SK-N-SH (cell line): Measurements from ENCODE around the gene SP6. TPM values are rescaled to one million over a fixed set of nuclear protein-coding genes. Genes with fewer than 3 reads are reported as not detected.

ENCODE experiments used
- CTCF ChIA-PET: fragments of 300-600, 350-600 bp; formaldehyde crosslinking; extraction: SDS; loops from one replicate; lab custom pipeline; 2021; lab: Yijun Ruan, JAX
- POLR2A ChIA-PET: fragments of 350-600 bp; sonication (Branson Sonifier 250); formaldehyde crosslinking; extraction: SDS; loops from one replicate; lab custom pipeline; 2020; ENCODE audit warnings: antibody characterized with exemption, inconsistent platforms; lab: Yijun Ruan, JAX
- DNase-seq: peaks from one replicate; pipeline ENCODE4 v3.0.0; 2012
- H2AFZ ChIP-seq: fragments of 200-600 bp; sonication (generic); 2 replicates; pipeline ENCODE4 v1.8.1; 2016; ENCODE audit warnings: antibody characterized with exemption, mild to moderate bottlenecking, low read depth
- H3F3A ChIP-seq: fragments of 200-600 bp; sonication (generic); replicated peaks from 2 replicates; pipeline ENCODE3; 2016; ENCODE audit warnings: antibody characterized with exemption, mild to moderate bottlenecking; ENCODE audit not compliant: insufficient read depth
- H3K27ac ChIP-seq, 2 experiments: fragments of 200-500 bp in 1 of 2; fragments of 200-600 bp in 1 of 2; sonication (Bioruptor generic) in 1 of 2; sonication (generic), shearing (Covaris generic) in 1 of 2; 2 replicates each; pipeline versions ENCODE4 v1.5.1 to v1.6.1; 2014 to 2016; ENCODE audit warnings: low read depth in 2 of 2, inconsistent platforms in 1 of 2, low read length in 1 of 2, mild to moderate bottlenecking in 1 of 2, mixed read lengths in 1 of 2
- H3K27me3 ChIP-seq: fragments of 200-600 bp; sonication (generic), shearing (Covaris generic); 2 replicates; pipeline ENCODE4 v1.6.1; 2016; ENCODE audit warnings: mixed run types; ENCODE audit not compliant: insufficient read depth
- H3K36me3 ChIP-seq, 2 experiments: fragments of 200-500 bp in 1 of 2; fragments of 200-600 bp in 1 of 2; sonication (Bioruptor generic) in 1 of 2; sonication (generic) in 1 of 2; replicated peaks in 1 of 2; 2 replicates each; pipeline versions ENCODE3 to v1.5.1; 2014 to 2016; ENCODE audit warnings: low read length in 1 of 2, mild to moderate bottlenecking in 1 of 2; ENCODE audit not compliant: insufficient read depth in 2 of 2, control insufficient read depth in 1 of 2
- H3K4me1 ChIP-seq, 2 experiments: fragments of 200-500 bp in 1 of 2; fragments of 200-600 bp in 1 of 2; sonication (Bioruptor generic) in 1 of 2; sonication (generic), shearing (Covaris generic) in 1 of 2; 2 replicates each; pipeline versions ENCODE4 v1.5.1 to v1.6.1; 2014 to 2016; ENCODE audit warnings: low read depth in 1 of 2, low read length in 1 of 2, mixed run types in 1 of 2; ENCODE audit not compliant: insufficient read depth in 2 of 2, control insufficient read depth in 1 of 2
- H3K4me2 ChIP-seq: fragments of 200-600 bp; sonication (generic), shearing (Covaris generic); 2 replicates; pipeline ENCODE4 v1.6.1; 2017; ENCODE audit warnings: mixed run types
- H3K4me3 ChIP-seq, 2 experiments: fragments of 200-500 bp in 1 of 2; fragments of 200-600 bp in 1 of 2; sonication (Bioruptor generic) in 1 of 2; sonication (generic), shearing (Covaris generic) in 1 of 2; 2 replicates each; pipeline versions ENCODE4 v1.5.1 to v1.8.1; 2014 to 2016; ENCODE audit warnings: low read depth in 2 of 2, inconsistent platforms in 1 of 2, low read length in 1 of 2, mild to moderate bottlenecking in 1 of 2, mixed read lengths in 1 of 2, moderate library complexity in 1 of 2
- H3K79me2 ChIP-seq: fragments of 200-600 bp; sonication (generic); 2 replicates; pipeline ENCODE4 v1.8.1; 2017; ENCODE audit warnings: mild to moderate bottlenecking; ENCODE audit not compliant: insufficient read depth
- H3K9ac ChIP-seq: fragments of 200-600 bp; sonication (generic); 2 replicates; pipeline ENCODE4 v1.6.1; 2017; ENCODE audit warnings: mixed run types
- H3K9me2 ChIP-seq: fragments of 200-600 bp; sonication (generic); 2 replicates; pipeline ENCODE4 v1.6.1; 2017; ENCODE audit warnings: mixed run types
- H3K9me3 ChIP-seq: fragments of 200-600 bp; sonication (generic); 2 replicates; pipeline ENCODE4 v1.6.1; 2017; ENCODE audit warnings: mixed run types, mild to moderate bottlenecking, moderate library complexity
- H4K20me1 ChIP-seq: fragments of 200-600 bp; sonication (generic); 2 replicates; pipeline ENCODE4 v1.6.1; 2017; ENCODE audit warnings: mild to moderate bottlenecking, mixed run types; ENCODE audit not compliant: insufficient read depth
- CHD2 ChIP-seq: fragments of 150-350 bp; IDR thresholded peaks from 2 replicates; pipeline ENCODE4 v1.6.1; 2018; ENCODE audit warnings: low read length; ENCODE audit not compliant: partially characterized antibody
- FOXJ3 ChIP-seq: sonication (generic); formaldehyde crosslinking; IDR thresholded peaks from 2 replicates; pipeline ENCODE4 v1.5.1; 2020; ENCODE audit warnings: mild to moderate bottlenecking, missing genetic modification reagents
- FOXM1 ChIP-seq: IDR thresholded peaks from 2 replicates; pipeline ENCODE4 v1.4.0; 2012; ENCODE audit warnings: low read depth, mild to moderate bottlenecking
- GATA2 ChIP-seq: sonication (generic); formaldehyde crosslinking; IDR thresholded peaks from 2 replicates; pipeline ENCODE4 v1.5.0; 2020; ENCODE audit warnings: mild to moderate bottlenecking, missing genetic modification reagents
- JUND ChIP-seq: IDR thresholded peaks from 2 replicates; pipeline ENCODE4 v1.4.0; 2012
- MEF2A ChIP-seq: IDR thresholded peaks from 2 replicates; pipeline ENCODE4 v1.4.0; 2012; ENCODE audit warnings: low read depth, borderline replicate concordance
- NFIC ChIP-seq: IDR thresholded peaks from 2 replicates; pipeline ENCODE4 v1.4.0; 2012; ENCODE audit warnings: borderline replicate concordance
- RAD21 ChIP-seq: IDR thresholded peaks from 2 replicates; pipeline ENCODE4 v1.6.1; 2012; ENCODE audit warnings: mild to moderate bottlenecking, low read length
- RXRA ChIP-seq: IDR thresholded peaks from 2 replicates; pipeline ENCODE4 v1.4.0; 2012; ENCODE audit warnings: low read depth, mild to moderate bottlenecking, borderline replicate concordance
- TCF12 ChIP-seq: IDR thresholded peaks from 2 replicates; pipeline ENCODE4 v1.4.0; 2012
- WGBS: methylation state at CpG from one replicate; pipeline ENCODE4 v1.1.6; 2017; ENCODE audit warnings: low lambda C conversion rate; 5-methylcytosine and 5-hydroxymethylcytosine counted together
- polyA plus RNA-seq, 3 experiments: library from polyadenylated mRNA; depleted of rRNA; stranded (reverse); fragments of >200 nt; gene quantifications; 2 replicates each; pipeline ENCODE4 v1.2.3, GENCODE V29; 2012
- TF ChIP-seq, protein P1 (sequence below): IDR thresholded peaks from 2 replicates; pipeline ENCODE4 v1.4.0; 2012; ENCODE audit warnings: low read depth, borderline replicate concordance
- TF ChIP-seq, protein P2 (sequence below): fragments of 150-350 bp; IDR thresholded peaks from 2 replicates; pipeline ENCODE4 v1.6.1; 2017; ENCODE audit warnings: antibody characterized with exemption, low read length, low read depth, borderline replicate concordance
- TF ChIP-seq, protein P3 (sequence below): IDR thresholded peaks from 2 replicates; pipeline ENCODE4 v1.4.0; 2012; ENCODE audit warnings: low read depth
- TF ChIP-seq, protein P4 (sequence below): fragments of 200-600 bp; sonication (generic); IDR thresholded peaks from 2 replicates; pipeline ENCODE4 v1.6.1; 2017; ENCODE audit warnings: antibody characterized with exemption, mild to moderate bottlenecking, moderate library complexity

The SP6 gene
- polyA plus RNA-seq, 1 of the 3 experiments (the other 2 are of a cell fraction), result 0.03 TPM

DNA sequence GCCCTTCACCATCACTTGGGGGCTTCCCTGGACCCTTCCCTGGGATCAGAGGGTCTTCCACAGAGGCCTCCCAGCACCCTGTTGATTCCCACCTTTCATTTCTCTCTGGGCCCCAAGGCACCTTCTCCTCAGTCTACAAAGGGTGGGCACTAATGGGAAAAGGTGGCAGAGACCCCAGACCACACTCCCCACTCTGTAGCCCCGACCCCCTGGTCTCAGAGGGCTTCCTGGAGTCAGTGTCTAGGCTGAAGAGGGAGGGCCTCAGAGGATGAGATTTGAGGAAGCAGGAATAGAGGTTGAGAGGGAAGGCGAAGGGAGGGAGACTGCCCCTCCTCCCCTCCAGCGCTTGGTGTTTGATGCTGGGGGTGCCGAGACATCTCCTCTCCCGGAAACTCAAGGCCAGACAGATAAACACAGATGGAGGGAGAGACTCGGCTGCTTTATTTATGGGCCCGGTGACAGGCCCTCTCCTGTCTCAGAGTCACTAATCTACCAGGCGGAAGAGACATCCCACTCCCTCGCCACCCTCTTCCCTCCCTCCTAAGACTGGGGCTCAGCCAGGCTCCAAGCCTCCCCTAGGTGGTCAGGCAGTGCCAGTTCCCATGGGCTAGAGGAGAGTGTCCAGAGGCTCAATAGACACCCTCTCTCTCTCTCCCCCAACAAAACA is 26.5 kb upstream of the SP6 start:
- Histone ChIP-seq H3K9me2 (no peaks in the 10 kb centered on the region), H3K36me3 (no peaks in the 10 kb centered on the region), H3K27me3 (peaks cover 46% of the 10 kb centered on the region; the same call in 1 of the 2 replicates), H3K27ac (no peak overlapping the region), H3K79me2 (no peaks in the 10 kb centered on the region), H3K4me3 (no peak overlapping the region), H3K4me1 (peaks cover 0 to 8% of the 10 kb centered on the region in 2 experiments; a peak in 1 of 4 replicates), H4K20me1 (no peaks in the 10 kb centered on the region), H3K9ac (no peak overlapping the region), H3F3A (peaks cover 5% of the 10 kb centered on the region), H3K4me2 (no peak overlapping the region), H3K9me3 (no peaks in the 10 kb centered on the region), H2AFZ (no peak overlapping the region)
- DNase-seq, result no peak
- no peak for TF ChIP-seq CHD2
- TF ChIP-seq, protein P1, sequence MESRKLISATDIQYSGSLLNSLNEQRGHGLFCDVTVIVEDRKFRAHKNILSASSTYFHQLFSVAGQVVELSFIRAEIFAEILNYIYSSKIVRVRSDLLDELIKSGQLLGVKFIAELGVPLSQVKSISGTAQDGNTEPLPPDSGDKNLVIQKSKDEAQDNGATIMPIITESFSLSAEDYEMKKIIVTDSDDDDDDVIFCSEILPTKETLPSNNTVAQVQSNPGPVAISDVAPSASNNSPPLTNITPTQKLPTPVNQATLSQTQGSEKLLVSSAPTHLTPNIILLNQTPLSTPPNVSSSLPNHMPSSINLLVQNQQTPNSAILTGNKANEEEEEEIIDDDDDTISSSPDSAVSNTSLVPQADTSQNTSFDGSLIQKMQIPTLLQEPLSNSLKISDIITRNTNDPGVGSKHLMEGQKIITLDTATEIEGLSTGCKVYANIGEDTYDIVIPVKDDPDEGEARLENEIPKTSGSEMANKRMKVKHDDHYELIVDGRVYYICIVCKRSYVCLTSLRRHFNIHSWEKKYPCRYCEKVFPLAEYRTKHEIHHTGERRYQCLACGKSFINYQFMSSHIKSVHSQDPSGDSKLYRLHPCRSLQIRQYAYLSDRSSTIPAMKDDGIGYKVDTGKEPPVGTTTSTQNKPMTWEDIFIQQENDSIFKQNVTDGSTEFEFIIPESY, result no peak
- no peak for TF ChIP-seq RAD21
- TF ChIP-seq, protein P2, sequence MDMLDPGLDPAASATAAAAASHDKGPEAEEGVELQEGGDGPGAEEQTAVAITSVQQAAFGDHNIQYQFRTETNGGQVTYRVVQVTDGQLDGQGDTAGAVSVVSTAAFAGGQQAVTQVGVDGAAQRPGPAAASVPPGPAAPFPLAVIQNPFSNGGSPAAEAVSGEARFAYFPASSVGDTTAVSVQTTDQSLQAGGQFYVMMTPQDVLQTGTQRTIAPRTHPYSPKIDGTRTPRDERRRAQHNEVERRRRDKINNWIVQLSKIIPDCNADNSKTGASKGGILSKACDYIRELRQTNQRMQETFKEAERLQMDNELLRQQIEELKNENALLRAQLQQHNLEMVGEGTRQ, result no peak
- no peak for TF ChIP-seq JUND
- TF ChIP-seq FOXM1, result no peak
- no peak for TF ChIP-seq FOXJ3
- TF ChIP-seq NFIC, result no peak
- TF ChIP-seq, protein P3, sequence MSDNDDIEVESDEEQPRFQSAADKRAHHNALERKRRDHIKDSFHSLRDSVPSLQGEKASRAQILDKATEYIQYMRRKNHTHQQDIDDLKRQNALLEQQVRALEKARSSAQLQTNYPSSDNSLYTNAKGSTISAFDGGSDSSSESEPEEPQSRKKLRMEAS, result no peak
- no peak for TF ChIP-seq GATA2 (CRISPR knock-in tag)
- no peak for TF ChIP-seq MEF2A
- no peak for TF ChIP-seq RXRA
- no peak for TF ChIP-seq TCF12
- TF ChIP-seq, protein P4, sequence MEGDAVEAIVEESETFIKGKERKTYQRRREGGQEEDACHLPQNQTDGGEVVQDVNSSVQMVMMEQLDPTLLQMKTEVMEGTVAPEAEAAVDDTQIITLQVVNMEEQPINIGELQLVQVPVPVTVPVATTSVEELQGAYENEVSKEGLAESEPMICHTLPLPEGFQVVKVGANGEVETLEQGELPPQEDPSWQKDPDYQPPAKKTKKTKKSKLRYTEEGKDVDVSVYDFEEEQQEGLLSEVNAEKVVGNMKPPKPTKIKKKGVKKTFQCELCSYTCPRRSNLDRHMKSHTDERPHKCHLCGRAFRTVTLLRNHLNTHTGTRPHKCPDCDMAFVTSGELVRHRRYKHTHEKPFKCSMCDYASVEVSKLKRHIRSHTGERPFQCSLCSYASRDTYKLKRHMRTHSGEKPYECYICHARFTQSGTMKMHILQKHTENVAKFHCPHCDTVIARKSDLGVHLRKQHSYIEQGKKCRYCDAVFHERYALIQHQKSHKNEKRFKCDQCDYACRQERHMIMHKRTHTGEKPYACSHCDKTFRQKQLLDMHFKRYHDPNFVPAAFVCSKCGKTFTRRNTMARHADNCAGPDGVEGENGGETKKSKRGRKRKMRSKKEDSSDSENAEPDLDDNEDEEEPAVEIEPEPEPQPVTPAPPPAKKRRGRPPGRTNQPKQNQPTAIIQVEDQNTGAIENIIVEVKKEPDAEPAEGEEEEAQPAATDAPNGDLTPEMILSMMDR, result no peak
- CTCF ChIA-PET, result interaction anchor here (1.9 to 19.9 kb wide), 2 partner anchors 12 to 28 kb away, joined by 8 to 1447 read pairs; partner anchors contain the start of genes SCRN2 and SP6
- 71% methylated on average over 9 of the region's 9 CpGs for WGBS
- POLR2A ChIA-PET, result no interaction called here
